ENCODE data around the gene ZSWIM6.

DNA sequence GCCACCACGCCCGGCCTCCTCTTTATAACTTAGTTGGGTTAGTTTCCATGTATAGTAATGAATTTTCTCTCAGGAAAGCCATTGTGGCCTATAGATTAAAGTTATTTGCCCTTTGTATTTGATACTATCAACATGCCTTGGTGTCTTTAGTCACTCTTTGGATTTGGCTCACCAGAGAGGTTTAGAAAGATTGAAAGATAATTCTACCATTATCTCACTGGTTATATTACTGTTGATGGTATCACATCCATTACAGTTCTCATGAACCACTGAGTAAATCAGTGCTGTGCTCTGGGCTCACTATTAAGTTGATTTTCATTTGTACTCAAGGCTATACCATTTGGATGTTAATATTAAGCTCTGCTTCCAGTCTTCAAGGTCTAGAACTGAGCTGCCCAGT lies 87.0 kb downstream of the ZSWIM6 start:
- TF ChIP-seq, protein P1, sequence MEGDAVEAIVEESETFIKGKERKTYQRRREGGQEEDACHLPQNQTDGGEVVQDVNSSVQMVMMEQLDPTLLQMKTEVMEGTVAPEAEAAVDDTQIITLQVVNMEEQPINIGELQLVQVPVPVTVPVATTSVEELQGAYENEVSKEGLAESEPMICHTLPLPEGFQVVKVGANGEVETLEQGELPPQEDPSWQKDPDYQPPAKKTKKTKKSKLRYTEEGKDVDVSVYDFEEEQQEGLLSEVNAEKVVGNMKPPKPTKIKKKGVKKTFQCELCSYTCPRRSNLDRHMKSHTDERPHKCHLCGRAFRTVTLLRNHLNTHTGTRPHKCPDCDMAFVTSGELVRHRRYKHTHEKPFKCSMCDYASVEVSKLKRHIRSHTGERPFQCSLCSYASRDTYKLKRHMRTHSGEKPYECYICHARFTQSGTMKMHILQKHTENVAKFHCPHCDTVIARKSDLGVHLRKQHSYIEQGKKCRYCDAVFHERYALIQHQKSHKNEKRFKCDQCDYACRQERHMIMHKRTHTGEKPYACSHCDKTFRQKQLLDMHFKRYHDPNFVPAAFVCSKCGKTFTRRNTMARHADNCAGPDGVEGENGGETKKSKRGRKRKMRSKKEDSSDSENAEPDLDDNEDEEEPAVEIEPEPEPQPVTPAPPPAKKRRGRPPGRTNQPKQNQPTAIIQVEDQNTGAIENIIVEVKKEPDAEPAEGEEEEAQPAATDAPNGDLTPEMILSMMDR (IDR thresholded peaks at IDR 0.05; ENCODE audit: insufficient read depth, low read depth, low read length), result no peak
- no peak for TF ChIP-seq EZH2 (IDR thresholded peaks at IDR 0.05; ENCODE audit: insufficient read depth, low read length)
